SK-N-MC (cell line): ENCODE results near the gene HEYL.

ENCODE experiments used
- DNase-seq: peaks from one replicate; pipeline ENCODE4 v3.0.0-alpha.2; 2011; ENCODE audit warnings: low read depth, low spot score
- H3K27ac ChIP-seq: fragments of 200-600 bp; sonication (generic); 2 replicates; pipeline ENCODE4 v1.5.1; 2016; ENCODE audit warnings: mixed run types
- H3K36me3 ChIP-seq: fragments of 200-600 bp; sonication (generic); 2 replicates; pipeline ENCODE4 v1.6.1; 2017; ENCODE audit warnings: antibody characterized with exemption, low read length, mixed read lengths; ENCODE audit not compliant: insufficient read depth
- H3K4me3 ChIP-seq: fragments of 200-600 bp; sonication (generic); 2 replicates; pipeline ENCODE4 v1.5.1; 2016
- H3K9ac ChIP-seq: fragments of 200-600 bp; sonication (generic); 2 replicates; pipeline ENCODE4 v1.8.0; 2017; ENCODE audit warnings: mixed run types, mixed read lengths; ENCODE audit not compliant: insufficient read length
- H3K9me3 ChIP-seq: fragments of 200-600 bp; sonication (generic); 2 replicates; pipeline ENCODE4 v1.6.1; 2017; ENCODE audit warnings: low read depth, mild to moderate bottlenecking, antibody characterized with exemption, low read length, moderate library complexity, mixed read lengths
- EZH2 ChIP-seq: fragments of 200-600 bp; sonication (generic); IDR thresholded peaks from one replicate; pipeline ENCODE4 v1.6.1; 2017; ENCODE audit warnings: antibody characterized with exemption
- FOXP2 ChIP-seq: optimal IDR thresholded peaks from 2 replicates; pipeline ENCODE3; 2011; ENCODE audit warnings: mild to moderate bottlenecking, moderate library complexity; ENCODE audit not compliant: insufficient read depth; ENCODE audit errors: extremely low read length, control extremely low read depth
- POLR2AphosphoS5 ChIP-seq: IDR thresholded peaks from 2 replicates; pipeline ENCODE4 v1.6.1; 2012; ENCODE audit warnings: mild to moderate bottlenecking, low read depth, low read length, borderline replicate concordance

HEYL gene

GRCh38 chr1:39639305-39640130, at the start of gene HEYL:
Gene HEYL, minus strand, starts transcription at chr1:39639643. Its CDS starts 18 bp downstream, at chr1:39639625.
- peak within 1 kb of the TSS; percentile 70 for H3K4me3 ChIP-seq
- H3K9ac ChIP-seq = no peak within 1 kb of the TSS
- DNase-seq = no peak
- H3K27ac ChIP-seq = no peak within 1 kb of the TSS
- H3K9me3 ChIP-seq = no peaks in the 10 kb centered on the region
- no peaks in the 10 kb centered on the region for H3K36me3 ChIP-seq
- TF ChIP-seq EZH2 (no peak), POLR2AphosphoS5 (no peak), FOXP2 (no peak)

GRCh38 chr1:39689214-39689613, 49.8 kb upstream of the HEYL start:
- no peak overlapping the region for H3K27ac ChIP-seq
- no peaks in the 10 kb centered on the region for H3K36me3 ChIP-seq
- H3K9ac ChIP-seq = no peak overlapping the region
- no peak for DNase-seq
- H3K9me3 ChIP-seq = no peaks in the 10 kb centered on the region
- TF ChIP-seq POLR2AphosphoS5 (no peak), EZH2 (no peak), FOXP2 (no peak)
- no peak overlapping the region for H3K4me3 ChIP-seq

- Histone ChIP-seq H3K9me3 (no peaks in the 10 kb centered on the region), H3K9ac (no peak overlapping the region), H3K27ac (no peak overlapping the region), H3K36me3 (no peaks in the 10 kb centered on the region), H3K4me3 (no peak overlapping the region)
- TF ChIP-seq POLR2AphosphoS5 (no peak), EZH2 (no peak), FOXP2 (no peak)
- no peak for DNase-seq
Observed at GRCh38 chr1:39688706-39689105, 49.3 kb upstream of the HEYL start.

GRCh38 chr1:39687243-39687642, 47.8 kb upstream of the HEYL start:
- H3K9me3 ChIP-seq = no peaks in the 10 kb centered on the region
- TF ChIP-seq FOXP2 = no peak
- H3K4me3 ChIP-seq = no peak overlapping the region

DNA sequence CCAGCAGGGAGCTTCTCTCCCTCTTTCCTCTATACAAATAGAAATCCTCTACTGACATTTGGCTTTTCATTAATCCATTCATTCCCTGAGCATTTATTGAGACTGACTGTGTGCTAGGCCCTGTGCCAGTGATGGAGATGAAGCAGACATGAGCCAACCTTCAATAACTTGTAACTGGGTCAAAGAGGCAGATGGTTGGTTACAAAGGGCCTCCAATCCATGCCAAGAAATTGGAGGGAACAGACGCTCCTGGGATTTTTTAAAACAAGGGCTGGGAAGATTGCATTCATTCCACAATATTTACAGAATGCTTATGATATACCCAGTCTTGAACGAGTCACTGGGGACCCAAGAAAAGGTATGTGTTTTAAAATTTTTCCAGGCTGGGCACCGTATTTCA, 45.6 kb upstream of the HEYL start:
- H3K4me3 ChIP-seq = no peak overlapping the region
- H3K9me3 ChIP-seq = no peaks in the 10 kb centered on the region
- no peak overlapping the region for H3K27ac ChIP-seq
- no peak for DNase-seq
- H3K36me3 ChIP-seq = no peaks in the 10 kb centered on the region
- TF ChIP-seq FOXP2 (no peak), POLR2AphosphoS5 (no peak), EZH2 (no peak)
- no peak overlapping the region for H3K9ac ChIP-seq

More at GRCh38 chr1:39687243-39687642, 47.8 kb upstream of the HEYL start:
- H3K9ac ChIP-seq = no peak overlapping the region
- no peak overlapping the region for H3K27ac ChIP-seq
- no peaks in the 10 kb centered on the region for H3K36me3 ChIP-seq
- DNase-seq = no peak

GRCh38 chr1:39684313-39684664, 44.8 kb upstream of the HEYL start:
- Histone ChIP-seq H3K9ac (no peak overlapping the region), H3K4me3 (no peak overlapping the region), H3K36me3 (no peaks in the 10 kb centered on the region), H3K27ac (no peak overlapping the region), H3K9me3 (no peaks in the 10 kb centered on the region)
- DNase-seq = no peak
- TF ChIP-seq FOXP2 (no peak), EZH2 (no peak), POLR2AphosphoS5 (no peak)

GRCh38 chr1:39683591-39684312, 44.3 kb upstream of the HEYL start:
- no peak for TF ChIP-seq POLR2AphosphoS5
- no peak for TF ChIP-seq FOXP2
- TF ChIP-seq EZH2 = no peak
- DNase-seq = no peak
- H3K36me3 ChIP-seq = no peaks in the 10 kb centered on the region
- H3K4me3 ChIP-seq = no peak overlapping the region
- no peak overlapping the region for H3K9ac ChIP-seq
- H3K9me3 ChIP-seq = no peaks in the 10 kb centered on the region
- no peak overlapping the region for H3K27ac ChIP-seq

DNA sequence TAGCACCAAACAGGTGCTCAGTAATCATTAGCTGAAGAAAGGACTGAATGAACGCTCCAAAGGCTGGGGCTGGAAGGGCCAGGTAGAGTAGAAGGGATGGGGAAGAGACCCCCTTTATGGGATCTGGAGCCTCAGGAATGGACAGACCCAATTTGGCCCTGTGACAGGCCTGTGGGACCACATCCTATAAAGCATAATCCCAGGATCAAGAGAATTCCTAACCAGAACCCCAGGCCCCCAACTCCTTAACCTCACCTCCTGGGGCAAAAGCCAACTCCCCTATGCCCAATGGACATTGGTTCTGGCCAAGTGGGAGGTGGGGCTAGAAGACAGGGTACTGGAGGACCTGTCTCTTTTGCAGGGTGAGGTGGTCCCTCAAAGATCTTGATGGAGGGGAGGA, 42.6 kb upstream of the HEYL start:
- Histone ChIP-seq H3K9me3 (no peaks in the 10 kb centered on the region), H3K36me3 (no peaks in the 10 kb centered on the region), H3K4me3 (no peak overlapping the region), H3K9ac (no peak overlapping the region), H3K27ac (no peak overlapping the region)
- no peak for DNase-seq
- TF ChIP-seq POLR2AphosphoS5 = no peak
- no peak for TF ChIP-seq FOXP2
- no peak for TF ChIP-seq EZH2
